Lower leg skin (tissue), 4 donors: Measurements from ENCODE around the gene ZNF534. TPM values are rescaled to one million over a fixed set of nuclear protein-coding genes. Genes with fewer than 3 reads are reported as not detected.
"Not testable (repeated sequence)": the region's sequence is repeated elsewhere in the genome, so short reads cannot be mapped to it uniquely, and the experiment has no call there.

Experiments
- DNase-seq, 2 donors: peaks; one replicate each; pipeline ENCODE4 v3.0.0-alpha.2; 2019; ENCODE audit warnings: low spot score in 2 of 2
- H3K4me3 ChIP-seq: fragments of 200-600 bp; sonication (generic); 2 replicates; pipeline ENCODE4 v1.5.1; 2017; ENCODE audit warnings: mild to moderate bottlenecking, low read depth; ENCODE audit not compliant: poor library complexity, severe bottlenecking
- CTCF ChIP-seq, 3 donors: fragments of 450-650 bp; IDR thresholded peaks; one replicate each; pipeline ENCODE4 v1.5.1; 2016; ENCODE audit warnings: antibody characterized with exemption in 3 of 3, mild to moderate bottlenecking in 3 of 3, moderate library complexity in 2 of 3
- POLR2A ChIP-seq, 2 donors: fragments of 450-650 bp; IDR thresholded peaks; one replicate each; pipeline ENCODE4 v1.6.1; 2016 to 2017; ENCODE audit warnings: antibody characterized with exemption in 2 of 2, mild to moderate bottlenecking in 1 of 2, moderate library complexity in 1 of 2
- WGBS, 2 donors: methylation state at CpG; one replicate each; pipeline ENCODE4 v1.1.5; 2018; 5-methylcytosine and 5-hydroxymethylcytosine counted together
- intact Hi-C: fragments of 100-400 bp; cut with DNase I; formaldehyde crosslinking; loops from one replicate; pipeline ENCODE4 v1.15.0; 2023; ENCODE audit warnings: low total_unique reads
- total RNA-seq, 4 donors: library from RNA; depleted of rRNA; stranded (reverse); fragments of >200 nt; gene quantifications; one replicate each; pipeline ENCODE4 v1.1.0, GENCODE V29; 2016

Gene ZNF534
- total RNA-seq, 4 donors from 2014 or later = 0.13 to 0.19 TPM; not detected in 2

DNA sequence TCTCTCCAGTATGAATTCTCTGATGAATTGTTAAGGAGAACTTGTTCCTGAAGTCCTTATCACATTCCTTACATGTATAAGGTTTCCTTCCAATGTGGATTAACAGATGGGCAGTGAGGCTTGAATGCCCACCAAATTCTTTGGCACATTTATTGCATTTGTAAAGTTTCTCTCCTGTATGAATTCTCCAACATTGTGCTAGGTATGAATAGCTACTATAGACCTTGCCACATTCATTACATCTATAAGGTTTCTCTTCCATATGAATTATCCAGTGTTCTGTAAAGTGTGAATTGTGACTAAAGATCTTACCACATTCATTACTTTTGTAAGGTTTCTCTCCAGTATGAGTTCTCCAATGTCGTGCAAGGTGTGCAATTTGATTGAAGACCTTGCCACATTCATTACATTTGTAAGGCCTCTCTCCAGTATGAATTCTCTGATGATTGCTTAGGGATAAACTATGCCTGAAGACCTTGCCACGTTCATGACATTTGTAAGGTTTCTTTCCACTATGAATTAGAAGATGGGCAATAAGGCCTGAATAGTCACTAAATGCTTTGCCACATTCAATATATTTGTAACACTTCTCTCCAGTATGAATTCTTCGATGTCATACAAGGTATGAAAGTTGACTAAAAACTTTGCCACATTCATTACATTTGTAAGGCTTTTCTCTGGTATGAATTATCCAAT lies 44.9 kb downstream of the ZNF534 start:
- intact Hi-C loops = no loop called here
- no peak overlapping the region for H3K4me3 ChIP-seq
- no peak for DNase-seq
- TF ChIP-seq CTCF (IDR thresholded peaks at IDR 0.05) (no peak), POLR2A (IDR thresholded peaks at IDR 0.05) (no peak)
- WGBS, 2 donors = 95 to 96% methylated on average over 3 of the region's 3 CpGs

GRCh38 chr19:52474351-52475127 lies 45.6 kb downstream of the ZNF534 start:
- 95 to 98% methylated on average over 7 of the region's 7 CpGs for WGBS, 2 donors
- intact Hi-C loops = no loop called here

GRCh38 chr19:52484111-52484743 lies 55.3 kb downstream of the ZNF534 start:
- H3K4me3 ChIP-seq, intact Hi-C loops, DNase-seq: not testable (repeated sequence)
- WGBS, 2 donors = 49 to 50% methylated on average over 7 of the region's 7 CpGs

More at GRCh38 chr19:52474351-52475127, 45.6 kb downstream of the ZNF534 start:
- H3K4me3 ChIP-seq = no peak overlapping the region
- TF ChIP-seq CTCF (IDR thresholded peaks at IDR 0.05) = no peak
- no peak for TF ChIP-seq POLR2A (IDR thresholded peaks at IDR 0.05)
- DNase-seq = no peak

- DNase-seq, H3K4me3 ChIP-seq, intact Hi-C loops: not testable (repeated sequence)
- WGBS, 2 donors = 31 to 47% methylated on average over 7 of the region's 7 CpGs
These were observed 56.1 kb downstream of the ZNF534 start for GRCh38 chr19:52485064-52485463.

DNA sequence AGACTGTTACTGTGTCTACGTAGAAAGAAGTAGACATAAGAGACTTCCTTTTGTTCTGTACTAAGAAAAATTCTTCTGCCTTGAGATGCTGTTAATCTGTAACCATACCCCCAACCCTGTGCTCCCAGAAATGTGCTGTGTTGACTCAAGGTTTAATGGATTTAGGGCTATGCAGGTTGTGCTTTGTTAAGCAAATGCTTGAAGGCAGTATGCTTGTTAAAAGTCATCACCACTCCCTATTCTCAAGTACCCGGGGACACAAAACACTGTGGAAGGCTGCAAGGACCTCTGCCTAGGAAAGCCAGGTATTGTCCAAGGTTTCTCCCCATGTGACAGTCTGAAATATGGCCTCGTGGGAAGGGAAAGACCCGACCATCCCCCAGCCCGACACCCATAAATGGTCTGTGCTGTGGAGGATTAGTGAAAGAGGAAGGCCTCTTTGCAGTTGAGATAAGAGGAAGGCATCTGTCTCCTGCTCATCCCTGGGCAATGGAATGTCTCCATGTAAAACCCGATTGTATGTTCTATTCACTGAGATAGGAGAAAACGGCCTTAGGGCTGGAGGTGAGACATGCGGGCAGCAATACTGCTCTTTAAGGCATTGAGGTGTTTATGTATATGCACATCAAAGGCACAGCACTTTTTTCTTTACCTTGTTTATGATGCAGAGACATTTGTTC lies 56.8 kb downstream of the ZNF534 start:
- intact Hi-C loops, H3K4me3 ChIP-seq: not testable (repeated sequence)
- WGBS, 2 donors = 6 to 12% methylated on average over 8 of the region's 8 CpGs
- peak in 1 of 2 donors; percentile 4 for DNase-seq

GRCh38 chr19:52492201-52492993 lies 63.4 kb downstream of the ZNF534 start:
- intact Hi-C loops = no loop called here
- DNase-seq = peak in 1 of 2 donors; percentile 60
- no peak for TF ChIP-seq CTCF (IDR thresholded peaks at IDR 0.05)
- no peak for TF ChIP-seq POLR2A (IDR thresholded peaks at IDR 0.05)
- no peak overlapping the region for H3K4me3 ChIP-seq
- 25 to 30% methylated on average over 26 to 37 of the region's 37 CpGs for WGBS, 2 donors
